Stimulated activated CD4-positive, alpha-beta T cell treated with anti-CD3 and anti-CD28 coated beads, Interleukin-4, amount 100 ng/mL, for 48 hours (primary cell): Measurements from ENCODE around the gene SLCO2A1.

ENCODE experiments used
- DNase-seq, 2 donors: peaks; one replicate each; pipeline ENCODE4 v3.0.0-alpha.2; 2020; ENCODE audit warnings: low read depth in 2 of 2

Gene SLCO2A1

DNA sequence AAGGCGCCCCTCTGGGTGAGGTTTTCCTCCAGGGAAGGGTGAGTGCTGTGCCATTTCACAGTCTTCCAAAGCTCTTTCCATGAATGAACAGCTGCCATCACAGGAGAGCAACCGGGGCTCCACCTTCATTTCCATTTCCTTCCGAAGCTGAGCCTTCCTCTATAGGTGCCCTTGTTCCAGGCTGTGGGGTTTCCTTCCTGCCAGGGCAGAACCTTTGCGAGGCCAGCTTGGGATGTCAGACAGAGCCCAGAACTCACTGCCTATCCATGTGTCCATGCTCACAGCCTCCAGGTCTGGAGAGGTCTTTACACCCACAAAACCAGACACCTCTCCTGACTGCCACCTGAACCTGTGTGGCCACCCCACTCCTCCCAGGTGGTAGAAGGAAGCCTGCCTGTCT is 49.2 kb downstream of the SLCO2A1 start:
- no peak for DNase-seq

DNA sequence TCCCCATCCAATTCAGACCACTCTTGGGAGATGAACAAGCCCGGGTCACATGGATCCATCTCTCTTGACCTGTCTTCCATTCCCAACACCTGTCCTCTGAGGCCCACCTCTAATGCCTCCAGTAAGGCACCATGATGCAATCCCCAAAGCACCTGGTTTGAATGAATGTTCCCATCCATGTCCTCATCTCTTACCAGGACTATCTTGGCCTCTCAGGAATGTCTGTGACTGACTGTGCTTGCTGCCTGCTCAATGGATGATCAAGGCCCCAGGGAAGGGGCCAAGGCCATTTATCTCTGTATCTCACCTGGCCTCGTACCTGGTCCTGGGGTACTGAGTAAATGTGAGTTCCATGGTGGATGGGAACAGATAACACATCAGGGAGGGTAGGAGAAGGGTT is 49.7 kb downstream of the SLCO2A1 start:
- no peak for DNase-seq

DNA sequence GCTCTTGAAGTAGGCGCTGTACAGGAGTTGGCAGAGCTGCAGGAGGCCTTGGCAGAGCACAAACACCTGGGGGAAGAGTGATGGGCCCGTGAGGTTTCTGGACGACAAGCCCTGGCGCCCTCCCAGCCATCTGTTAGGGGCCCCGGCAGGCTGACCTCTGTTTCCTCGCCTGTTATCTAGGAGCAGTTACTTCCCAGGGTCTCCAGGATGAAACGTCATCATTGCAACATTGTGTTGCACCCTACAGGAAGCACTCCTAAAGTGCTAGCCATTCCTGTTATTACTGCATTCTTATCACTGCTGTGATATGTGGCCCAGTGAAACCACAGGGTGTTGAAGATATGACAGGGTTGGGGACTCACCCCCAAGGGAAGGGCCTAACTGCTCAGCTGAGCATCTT is 50.2 kb downstream of the SLCO2A1 start:
- no peak for DNase-seq

DNA sequence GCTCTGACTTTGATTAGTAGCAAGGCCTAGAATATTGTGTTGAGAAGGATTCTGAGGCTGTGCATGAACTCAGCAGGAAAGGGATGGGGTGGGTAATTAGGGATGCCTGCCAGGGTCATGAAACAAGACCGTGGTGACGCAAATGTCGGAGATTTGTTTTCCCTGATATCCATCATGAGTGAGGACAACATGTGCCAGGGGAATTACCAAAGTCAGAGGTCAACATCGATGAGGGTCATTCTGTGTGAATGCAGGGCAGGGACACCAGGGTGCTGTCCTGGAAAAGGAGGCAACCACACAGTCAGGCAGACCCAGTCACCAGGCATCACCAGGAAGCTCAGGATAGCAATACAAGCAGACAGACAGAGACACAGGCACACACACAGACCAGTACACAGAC is 52.2 kb downstream of the SLCO2A1 start:
- no peak for DNase-seq

DNA sequence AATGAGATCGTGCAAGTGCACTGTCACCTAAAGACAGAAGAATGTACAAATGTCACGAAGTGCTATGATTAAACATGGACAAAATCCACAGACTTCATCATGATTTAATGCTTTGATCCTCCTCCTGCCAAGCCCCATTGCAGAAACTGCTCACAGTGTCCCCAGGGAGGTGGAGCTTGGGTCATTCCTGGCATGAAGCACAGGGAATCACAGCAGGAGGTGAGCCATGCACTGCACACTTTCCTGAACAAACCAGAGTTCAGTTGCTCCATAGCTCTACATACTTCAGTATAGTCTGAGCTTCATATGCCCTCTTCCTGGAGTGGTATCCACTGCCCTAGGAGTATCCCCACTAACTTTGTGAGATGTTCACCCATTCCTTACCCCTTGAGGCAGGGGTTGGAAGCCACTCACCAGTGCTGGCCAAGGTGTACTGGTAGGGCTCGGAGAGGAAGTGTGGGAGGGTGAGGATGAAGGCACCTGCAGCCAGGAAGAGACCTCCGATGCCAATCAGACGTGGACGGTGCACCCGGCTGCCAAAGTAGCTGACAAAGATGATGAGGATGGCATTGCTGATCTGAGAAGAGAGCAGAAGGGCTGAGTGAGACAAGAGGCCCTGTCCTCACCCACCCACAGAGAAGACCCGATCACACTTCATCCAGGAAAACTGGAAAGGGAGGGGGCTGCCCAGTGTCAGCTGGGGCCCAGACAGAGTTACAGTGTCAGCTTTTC is 56.3 kb downstream of the SLCO2A1 start:
- DNase-seq = no peak

DNA sequence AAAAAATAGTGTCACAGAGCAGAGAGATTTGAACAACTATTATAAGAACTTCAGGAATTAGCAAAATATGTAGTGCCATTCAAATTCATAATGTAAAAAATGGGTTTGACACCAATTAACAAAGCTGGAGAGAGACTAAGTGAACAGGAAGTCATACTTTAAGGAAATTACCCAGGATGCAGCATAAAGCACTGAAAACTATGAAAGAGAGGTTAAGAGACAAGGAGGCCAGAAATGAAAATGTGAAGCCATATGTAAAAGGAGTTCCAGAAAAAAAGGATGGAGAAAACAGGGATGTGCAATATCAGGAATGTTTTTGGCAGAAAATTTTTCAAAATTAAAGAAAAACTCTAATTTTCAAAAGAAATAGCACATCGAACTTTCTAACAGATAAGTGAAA is 57.6 kb downstream of the SLCO2A1 start:
- DNase-seq = no peak

DNA sequence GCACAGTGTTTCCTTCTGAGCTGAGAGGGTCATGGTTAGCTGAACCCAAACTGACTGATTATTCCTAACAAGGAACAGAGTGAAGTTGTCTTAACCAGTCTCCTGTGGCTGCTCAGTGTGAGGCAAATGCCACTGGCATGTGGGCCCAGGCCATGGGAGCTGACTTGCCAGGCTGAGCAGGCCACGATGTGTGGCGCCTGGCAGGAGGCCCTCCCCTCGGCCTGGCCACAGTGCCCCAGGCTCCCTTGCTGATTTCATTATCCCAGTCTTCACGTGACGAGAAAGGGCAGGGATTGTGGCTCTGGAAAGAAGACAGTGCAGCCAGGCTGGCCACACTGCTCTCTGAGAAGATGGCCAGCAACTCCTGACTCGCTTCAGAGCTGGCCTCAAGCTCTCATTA is 58.8 kb downstream of the SLCO2A1 start:
- no peak for DNase-seq

DNA sequence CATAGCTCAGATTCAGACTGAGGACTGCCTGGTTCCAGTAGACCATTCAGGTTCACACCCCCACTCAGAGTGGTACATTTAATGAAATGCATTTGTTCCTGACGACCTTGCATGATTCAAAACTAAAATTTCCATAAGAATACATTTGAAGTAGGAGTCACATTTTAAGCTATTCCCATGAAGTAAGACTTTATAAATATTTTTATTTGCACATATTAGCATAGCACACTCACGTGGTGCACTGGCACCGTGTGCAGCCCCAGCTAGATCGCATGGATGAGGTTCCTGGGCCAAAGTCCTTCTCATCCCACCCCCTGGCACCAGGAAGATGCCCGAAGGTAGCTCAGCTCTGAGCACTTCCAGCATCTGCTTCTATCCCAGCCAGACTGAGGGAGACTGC is 59.4 kb downstream of the SLCO2A1 start:
- no peak for DNase-seq

DNA sequence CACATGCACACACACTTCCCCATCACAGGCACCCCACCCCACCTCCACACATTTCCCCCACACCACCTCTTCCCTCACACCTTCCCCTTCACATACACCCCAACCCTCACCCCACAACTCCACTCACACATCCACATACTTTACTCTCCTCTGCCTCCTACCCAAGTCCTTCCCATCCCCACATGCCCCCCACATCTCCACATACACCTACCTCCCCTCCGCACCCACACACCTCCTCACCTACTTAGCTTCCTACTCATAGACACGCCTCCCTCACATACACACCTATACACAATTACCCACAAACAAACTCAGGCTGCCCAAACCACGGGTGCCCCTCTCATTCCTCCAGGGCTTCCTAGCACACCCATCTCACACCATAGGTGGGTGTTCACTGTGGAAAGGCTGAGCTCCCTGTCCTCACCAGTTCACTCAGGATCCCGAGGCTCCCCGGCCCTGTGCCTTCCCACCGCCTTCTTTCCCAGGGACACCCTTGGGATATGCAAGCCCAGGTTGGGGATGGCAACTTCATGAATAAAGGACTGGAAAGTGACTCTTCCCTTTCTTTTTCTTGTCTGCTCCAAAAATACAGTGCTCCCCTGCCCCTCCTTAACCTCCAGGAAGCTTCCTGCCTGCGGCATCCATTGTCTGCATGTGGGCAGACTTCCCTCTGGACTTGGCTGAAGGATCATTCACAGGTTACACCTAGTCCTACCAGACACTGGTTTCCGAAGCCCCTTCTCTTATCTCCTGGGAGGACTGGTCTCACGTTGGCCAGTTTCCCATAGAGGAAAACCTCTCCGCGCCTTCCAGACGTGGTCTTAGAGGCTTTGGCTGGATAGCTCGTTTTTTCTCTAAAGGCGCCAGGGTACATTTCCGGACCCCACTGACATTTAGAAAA is 61.5 kb downstream of the SLCO2A1 start:
- no peak for DNase-seq

DNA sequence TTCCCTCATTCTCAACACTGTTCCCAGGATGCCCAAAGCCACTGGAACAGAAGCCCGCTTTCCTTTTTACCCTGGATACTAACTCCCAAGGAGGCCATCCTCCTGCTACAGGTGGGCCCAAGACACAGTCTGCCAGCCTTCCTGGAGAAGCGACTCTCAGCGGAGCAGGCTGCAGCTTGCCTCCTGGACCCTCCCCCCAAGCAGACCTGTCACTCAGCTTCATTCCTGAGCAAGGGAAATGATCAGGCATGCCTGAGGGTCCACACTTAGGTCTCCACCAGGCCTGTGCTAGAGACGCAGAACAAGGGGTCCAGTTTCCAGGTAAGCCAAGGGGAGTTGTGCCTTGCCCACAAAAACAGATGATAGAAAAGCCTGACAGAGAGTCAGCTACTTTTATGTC is 62.8 kb downstream of the SLCO2A1 start:
- DNase-seq = no peak

DNA sequence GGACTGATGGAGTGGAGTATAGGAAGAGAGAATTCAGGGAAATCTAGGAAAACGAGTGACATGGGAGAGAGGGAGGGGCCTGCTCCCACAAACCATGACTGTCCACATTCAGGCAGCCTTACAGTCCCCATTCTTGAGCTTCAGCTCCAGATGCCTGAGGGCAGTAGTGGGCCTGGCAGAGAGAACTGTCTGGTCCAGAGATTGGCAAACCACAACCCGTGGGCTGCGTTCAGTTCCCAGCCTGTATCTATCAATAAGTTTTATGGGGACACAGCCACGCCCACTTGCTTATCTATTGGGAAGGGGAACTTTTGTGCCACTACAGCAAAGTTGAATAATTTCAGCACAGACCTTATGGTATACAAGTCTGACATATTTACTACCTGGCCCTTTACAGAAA is 63.8 kb downstream of the SLCO2A1 start:
- DNase-seq = no peak

DNA sequence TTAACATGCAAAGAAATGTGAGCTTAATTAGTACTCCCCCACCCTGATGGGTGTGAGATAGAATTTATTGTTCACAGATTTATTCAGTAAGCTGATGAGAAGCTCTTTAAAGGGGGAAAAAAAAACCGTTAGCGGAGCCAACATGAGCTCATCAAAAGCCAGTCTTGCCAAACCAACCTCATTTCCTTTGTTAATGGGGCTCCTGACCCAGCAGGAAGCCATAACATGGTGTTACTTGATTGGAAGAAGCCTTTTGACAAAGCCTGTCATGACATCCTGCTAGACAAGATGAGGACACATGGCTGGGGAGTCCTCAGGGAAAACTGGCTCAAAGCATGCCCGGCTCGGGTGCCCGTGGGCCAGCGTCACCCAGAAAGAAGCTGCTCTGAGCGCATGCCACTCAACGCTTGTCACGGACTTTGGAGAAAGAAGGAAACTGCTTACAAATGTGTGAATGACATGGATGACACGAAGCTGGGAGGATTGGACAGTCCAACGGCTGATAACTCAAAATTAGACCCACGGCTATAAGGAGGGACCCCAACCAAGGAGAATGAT is 64.6 kb downstream of the SLCO2A1 start:
- DNase-seq = no peak

DNA sequence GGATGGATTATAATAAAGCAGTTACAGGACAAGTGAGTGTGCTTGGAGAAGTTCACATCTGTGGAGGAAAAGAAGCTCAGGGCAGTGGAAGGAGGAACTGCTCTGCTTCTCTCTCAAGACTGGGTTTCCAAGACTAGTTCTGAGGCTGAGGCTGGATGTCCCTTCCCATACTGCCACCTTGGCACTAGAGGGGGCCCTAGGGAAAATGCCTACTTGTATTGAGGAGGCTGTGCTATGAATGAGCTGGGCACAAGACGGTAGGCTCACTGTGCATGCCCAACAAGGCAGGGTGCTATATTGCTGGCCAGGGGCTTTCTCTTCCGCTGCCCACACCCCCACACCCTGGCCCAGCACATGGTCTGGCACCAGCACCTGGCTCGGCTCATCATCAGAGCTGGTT is 65.2 kb downstream of the SLCO2A1 start:
- DNase-seq = no peak

DNA sequence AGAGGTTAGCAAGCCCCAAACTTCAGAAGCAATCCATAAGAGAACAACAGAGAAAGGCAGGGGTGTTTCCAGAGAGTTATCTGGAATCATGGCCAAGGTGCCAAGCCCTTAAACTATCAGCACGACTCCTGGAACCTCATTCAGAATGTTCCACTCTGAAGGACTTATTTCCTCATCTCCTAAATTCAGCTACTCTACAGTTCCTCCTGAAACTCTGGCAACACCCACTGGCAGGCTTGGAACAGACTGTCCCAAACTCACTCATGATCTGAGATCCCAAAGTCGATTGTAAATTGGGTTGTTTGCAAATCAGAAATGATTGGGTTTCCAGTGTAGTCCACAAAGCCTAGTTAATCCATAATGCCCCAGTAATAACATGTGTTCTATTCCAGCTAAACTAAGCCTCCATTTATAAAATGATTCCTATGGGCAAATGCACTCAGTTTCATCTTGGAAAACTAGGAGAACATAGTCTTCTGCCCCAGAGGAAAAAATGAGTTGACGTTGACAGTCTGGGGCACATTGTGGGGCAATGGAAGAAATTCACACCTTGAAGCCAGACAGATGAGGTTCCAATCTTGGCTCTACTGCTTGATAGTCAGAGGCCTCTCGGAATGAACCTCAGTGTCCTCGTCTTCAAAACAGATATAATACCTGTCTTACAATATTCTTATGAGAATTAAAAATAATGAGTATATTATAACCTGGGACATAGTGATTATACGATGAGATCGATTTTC is 65.9 kb downstream of the SLCO2A1 start:
- no peak for DNase-seq

DNA sequence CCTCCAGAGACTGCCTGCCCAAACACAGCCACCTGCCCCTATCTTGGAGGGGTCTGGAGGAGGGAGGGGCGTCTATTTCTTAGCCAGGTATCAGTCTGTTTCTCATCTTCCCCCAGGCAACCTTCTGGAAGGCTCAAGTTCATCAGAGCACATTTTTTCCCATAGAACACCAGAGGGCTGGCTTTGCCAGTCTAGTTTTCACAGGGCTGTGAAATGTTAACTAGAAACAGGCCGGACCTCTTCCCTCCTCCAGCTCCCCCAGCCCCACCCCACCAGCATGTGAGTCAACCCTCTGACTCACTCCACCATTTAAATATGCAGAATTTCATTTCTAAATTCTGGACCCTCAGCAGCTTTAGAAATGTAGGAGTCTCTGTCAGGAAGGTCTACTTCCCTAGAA is 66.9 kb downstream of the SLCO2A1 start:
- no peak for DNase-seq

DNA sequence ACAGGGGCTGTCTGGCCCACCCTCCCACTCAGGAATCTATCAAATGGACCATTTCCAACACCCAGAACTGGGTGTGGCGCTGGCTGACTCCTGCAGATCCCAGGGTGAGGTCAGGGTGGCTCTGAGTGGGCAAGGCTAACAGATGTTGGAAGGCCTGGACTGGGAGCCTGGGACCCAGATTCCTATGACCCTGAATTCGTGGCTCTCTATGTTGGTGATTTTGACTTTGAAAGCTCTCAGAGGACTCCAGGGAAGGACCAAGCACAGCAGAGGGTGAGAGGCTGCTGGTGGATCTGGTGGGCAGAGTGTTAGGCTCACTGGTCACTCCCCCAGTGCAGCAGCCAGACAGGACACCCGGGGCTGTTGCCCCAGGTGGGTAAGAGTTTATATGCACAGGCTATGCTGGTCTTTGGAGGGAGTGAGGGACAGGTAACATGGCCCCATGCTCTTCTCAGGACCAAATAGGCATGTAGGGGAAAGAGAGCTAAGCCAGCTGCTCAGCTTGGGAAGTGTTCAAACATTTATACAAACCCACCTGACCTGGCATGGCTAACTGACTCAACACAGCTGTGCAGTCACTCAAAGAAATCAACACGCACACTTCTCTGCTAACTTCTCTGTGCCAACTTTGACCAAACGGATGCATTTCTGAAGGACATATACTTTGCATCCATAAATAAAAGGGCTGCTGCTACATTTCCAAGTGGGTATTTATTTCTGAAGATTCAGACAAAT is 71.5 kb downstream of the SLCO2A1 start:
- no peak for DNase-seq

DNA sequence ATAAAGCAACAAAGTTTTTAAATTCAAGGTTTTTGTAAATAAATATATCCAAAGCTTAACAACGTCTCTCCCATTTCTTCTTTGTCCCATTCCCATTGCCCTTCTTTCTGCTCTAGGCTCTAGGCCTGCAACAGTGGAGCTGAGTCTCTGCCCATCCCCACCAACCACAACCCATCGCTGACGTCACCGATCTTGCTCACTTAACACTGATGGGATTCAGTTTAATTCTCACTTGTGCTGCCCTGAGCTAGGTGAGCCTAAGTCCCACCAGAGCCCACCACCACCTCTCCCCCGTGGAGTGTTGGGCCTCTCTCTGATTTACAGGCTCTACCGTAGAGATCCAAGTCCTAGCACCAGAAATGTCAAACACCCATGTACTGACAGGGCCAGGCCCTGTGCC is 72.7 kb downstream of the SLCO2A1 start:
- DNase-seq = no peak

DNA sequence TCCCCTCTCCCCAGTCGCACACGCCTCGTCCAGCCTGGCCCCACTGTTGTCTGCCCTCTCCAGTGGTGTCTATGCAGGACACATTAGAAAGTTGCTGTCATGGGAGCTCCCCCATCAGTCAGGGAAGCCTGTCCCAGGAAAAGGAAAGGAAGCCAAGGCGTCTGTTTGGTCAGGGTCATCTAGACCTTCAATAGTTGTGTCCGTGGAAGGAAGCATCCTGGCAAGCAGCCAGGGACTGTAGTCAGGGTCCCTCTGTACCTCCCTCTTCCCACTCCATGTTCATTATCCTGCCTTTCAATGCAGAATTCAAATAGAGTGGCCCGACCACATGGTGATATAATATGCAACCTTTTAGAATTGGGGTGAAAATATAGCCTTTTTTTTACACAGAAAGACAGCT is 73.4 kb downstream of the SLCO2A1 start:
- DNase-seq = no peak

DNA sequence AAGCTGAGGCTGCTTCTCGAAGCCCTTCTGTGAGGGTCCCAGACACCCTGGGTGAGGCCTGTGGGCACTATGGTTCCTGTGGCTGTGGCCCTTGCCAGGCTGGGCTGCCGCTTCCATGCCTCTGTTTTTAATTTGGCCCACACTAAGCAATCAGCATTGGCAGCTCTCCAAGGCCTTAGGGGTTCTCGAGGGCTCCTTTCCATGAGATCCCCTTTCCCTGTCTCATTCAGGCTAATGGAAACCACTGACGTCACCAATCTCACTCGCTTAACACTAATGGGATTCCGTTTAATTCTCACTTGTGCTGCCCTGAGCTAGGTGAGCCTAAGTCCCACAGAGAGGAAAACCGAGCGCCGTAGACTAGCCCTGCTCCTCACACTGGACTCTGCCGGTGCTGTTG is 73.8 kb downstream of the SLCO2A1 start:
- no peak for DNase-seq

DNA sequence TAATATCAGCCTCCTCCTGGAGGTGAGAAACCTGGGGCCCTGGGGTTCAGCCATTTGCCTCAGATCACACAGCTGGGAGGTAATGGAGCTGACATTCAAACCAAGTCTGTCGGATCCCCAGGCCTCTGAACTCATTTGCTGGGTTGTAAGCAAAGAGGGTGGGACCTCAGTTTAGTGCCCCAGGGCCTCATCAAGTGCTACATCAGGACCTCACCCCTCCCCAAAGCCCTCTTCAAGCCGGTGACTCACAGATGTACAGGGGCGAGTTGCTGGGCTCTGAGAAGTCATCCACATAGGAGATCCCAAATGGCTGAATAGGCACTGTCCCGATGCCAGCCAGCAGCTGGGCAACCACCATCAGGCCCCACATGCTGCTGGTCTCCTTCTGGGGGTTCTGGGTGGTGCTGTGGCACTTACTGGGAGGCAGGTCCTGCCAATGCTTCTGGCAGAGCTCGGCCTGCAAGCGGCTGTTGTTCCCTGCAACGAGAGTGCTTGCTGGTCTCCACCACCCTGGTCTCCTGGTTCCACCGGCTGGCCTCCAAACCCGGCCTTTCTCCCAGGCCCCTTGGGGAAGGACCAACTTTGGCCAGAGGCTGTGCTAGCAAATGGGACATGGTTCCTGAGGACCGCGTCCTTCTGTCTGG is 74.9 kb downstream of the SLCO2A1 start:
- no peak for DNase-seq

DNA sequence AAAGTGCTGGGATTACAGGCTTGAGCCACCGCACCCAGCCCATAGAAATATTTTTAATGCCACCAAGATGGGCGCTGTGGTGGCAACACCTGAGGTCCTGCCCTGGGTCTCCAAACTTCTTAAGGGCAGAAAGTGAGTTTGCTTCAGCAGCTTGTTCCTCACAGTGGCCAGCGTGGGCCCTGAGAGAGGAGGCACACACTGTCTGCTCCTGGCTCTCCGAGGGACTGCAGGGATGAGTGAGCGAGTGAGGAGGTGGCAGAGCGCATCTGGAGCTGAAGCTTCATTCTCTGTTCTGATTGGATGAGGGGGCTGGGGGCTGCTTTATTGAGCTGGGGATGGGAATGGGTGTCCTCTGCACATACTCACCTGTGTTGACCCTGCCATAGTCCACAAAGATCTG is 76.4 kb downstream of the SLCO2A1 start:
- no peak for DNase-seq
